ENCODE measurements around the gene PDE8B.
A peak's percentile ranks its signal among the peaks of the same experiment; 100 is the strongest.
"Not testable (repeated sequence)": the region's sequence is repeated elsewhere in the genome, so short reads cannot be mapped to it uniquely, and the experiment has no call there.

Gene PDE8B

DNA sequence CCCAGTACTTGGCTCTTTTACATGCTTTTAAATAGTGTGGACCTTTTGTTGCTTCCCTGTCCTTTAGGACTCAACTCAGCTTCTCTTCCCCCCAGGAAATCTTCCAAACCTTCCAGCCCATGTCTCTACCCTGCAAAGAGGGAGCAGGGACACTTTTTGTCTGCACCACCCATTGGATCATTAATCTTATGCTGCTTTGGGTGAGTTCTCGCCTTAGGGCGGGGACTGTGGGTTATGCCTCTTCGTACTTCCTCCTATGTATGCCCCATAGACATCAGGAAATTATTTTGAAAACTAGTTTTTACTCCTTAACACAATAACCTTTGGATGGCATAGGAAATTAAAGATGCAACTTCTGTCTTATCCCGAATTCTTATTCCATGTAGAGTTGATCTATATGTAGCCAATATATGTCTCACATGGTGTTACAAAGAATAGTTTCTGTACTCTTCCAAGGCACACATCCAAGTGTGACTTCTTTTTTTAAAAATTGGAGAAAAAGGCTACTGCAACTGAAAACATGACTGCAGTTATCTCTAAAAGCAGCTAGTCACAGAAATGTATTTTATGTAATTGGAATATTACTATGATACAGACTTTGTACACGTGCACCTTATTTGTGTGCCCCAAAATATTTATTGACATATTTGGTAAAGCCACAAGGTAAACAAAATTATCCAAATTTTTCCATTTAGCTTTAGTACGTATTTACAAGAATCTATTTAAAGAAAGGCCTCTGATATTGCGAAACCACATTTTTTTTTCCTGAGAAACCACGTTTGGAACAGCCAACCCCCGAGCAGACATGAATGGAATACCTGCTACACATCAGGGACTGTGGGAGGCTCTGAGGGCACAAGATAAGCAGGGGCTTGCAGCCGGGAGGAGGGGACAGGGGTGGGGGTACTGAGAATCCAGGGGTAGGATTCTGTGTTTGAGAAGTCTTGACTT is 148.1 kb downstream of the PDE8B start:
- in situ Hi-C loops (cut with HindIII; ENCODE audit: low pct_unique_long_range_greater_than_20kb, low sequenced_read_pairs), result no loop called here
- no peak for TF ChIP-seq JUND (IDR thresholded peaks at IDR 0.05; ENCODE audit: low read depth)
- DNase-seq (ENCODE audit: low read depth in 1 of 2, low spot score in 1 of 2), result peak in 1 of 2 experiments; percentile 5

DNA sequence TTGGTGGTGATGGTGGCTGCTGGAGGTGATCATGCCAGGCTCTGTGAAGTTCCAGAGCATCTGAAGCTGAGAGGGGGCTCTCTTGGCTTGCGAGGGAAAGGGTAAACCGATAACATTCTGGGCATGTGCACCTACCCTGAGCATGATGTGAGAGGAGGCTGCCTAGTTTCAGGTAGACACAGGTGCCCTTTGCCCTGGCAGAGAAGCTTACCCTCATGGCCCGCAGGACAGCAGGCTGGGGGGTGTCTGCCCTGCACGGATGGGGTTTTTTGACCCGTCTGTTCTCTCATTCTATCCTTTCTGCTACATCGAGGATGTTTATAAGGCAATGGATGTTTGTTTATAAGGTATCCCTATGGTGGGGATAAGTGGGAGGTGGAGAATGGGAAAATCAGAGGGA is 148.8 kb downstream of the PDE8B start:
- DNase-seq (ENCODE audit: low read depth in 1 of 2, low spot score in 1 of 2), result no peak
- TF ChIP-seq JUND (IDR thresholded peaks at IDR 0.05; ENCODE audit: low read depth), result no peak
- in situ Hi-C loops (cut with HindIII; ENCODE audit: low pct_unique_long_range_greater_than_20kb, low sequenced_read_pairs), result no loop called here

DNA sequence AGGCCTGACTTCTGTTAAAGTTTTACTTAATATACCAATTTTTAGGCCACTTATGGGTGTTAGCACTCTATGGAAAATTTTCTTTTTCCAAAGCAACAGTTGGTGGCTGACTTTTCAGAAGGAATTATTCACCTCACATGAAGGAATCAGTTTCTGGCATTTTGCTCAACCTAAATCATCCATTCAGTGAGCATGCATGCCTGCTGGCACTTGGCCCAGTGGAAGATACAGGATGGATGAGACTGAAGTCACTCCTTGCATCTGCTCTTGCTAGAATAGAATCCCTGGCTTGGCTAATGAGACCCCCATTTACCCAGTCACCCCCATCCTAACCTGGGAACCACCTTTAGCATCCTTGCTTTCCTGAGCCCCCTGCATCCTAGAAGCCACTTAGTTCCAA is 149.9 kb downstream of the PDE8B start:
- in situ Hi-C loops (cut with HindIII; ENCODE audit: low pct_unique_long_range_greater_than_20kb, low sequenced_read_pairs), result no loop called here
- no peak for DNase-seq (ENCODE audit: low read depth in 1 of 2, low spot score in 1 of 2)
- TF ChIP-seq JUND (IDR thresholded peaks at IDR 0.05; ENCODE audit: low read depth), result no peak

DNA sequence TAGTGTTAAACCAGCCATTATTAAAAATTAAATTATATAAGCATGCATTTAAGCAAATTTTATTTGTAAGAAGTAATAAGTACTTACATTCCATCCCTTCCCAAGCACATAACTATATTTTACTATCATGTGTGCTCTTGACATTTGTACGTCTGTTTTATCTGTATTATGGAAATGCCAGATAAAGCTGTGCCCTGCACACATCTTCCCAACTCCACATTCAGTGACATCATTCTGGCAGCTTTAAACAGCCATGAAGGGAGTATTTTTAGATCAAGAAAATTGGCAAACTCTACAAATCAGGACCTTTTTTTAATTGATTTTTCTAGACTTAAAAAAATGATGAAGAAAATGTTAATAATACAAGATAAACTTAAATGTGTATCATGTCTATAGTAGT is 150.5 kb downstream of the PDE8B start:
- no peak for DNase-seq (ENCODE audit: low read depth in 1 of 2, low spot score in 1 of 2)
- in situ Hi-C loops (cut with HindIII; ENCODE audit: low pct_unique_long_range_greater_than_20kb, low sequenced_read_pairs), result no loop called here
- no peak for TF ChIP-seq JUND (IDR thresholded peaks at IDR 0.05; ENCODE audit: low read depth)

DNA sequence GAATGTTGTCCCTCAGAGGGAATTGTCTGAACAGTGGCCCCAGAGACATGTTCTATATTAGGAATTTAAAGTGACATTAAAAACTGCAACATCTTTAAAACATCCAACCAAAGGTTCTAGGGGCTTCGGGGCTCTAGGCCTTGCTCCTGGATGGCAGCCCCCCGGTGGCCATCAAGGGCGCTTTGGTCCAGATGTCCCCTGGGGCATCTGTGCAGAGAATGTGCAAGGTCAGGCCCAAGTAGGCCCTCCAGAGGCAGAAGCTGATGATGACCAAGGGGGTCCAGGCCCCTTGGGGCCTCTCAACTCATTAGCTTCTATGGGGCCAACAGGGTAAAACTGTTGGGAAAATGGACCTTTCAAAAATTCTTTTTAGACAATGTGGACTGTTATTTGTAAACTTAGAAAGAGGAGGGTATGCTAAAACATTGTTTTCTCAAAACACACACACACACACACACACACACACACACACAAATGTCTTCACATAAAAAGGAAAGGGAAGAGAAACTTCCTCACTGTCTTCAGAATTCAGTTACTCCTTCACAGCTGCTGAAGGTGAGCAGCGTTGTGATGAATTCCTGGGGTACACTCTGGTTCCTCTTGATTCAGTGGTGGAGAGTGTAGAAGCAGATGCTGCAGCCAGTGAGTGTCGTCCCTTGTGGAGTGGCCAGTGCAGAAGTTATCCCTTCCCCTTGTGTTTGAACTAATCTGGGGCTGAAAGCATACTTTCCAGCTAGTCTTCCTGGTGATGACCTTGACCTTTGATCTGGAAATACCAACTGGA is 156.4 kb downstream of the PDE8B start:
- TF ChIP-seq JUND (IDR thresholded peaks at IDR 0.05; ENCODE audit: low read depth), result no peak
- in situ Hi-C loops (cut with HindIII; ENCODE audit: low pct_unique_long_range_greater_than_20kb, low sequenced_read_pairs), result no loop called here
- no peak for DNase-seq (ENCODE audit: low read depth in 1 of 2, low spot score in 1 of 2)

DNA sequence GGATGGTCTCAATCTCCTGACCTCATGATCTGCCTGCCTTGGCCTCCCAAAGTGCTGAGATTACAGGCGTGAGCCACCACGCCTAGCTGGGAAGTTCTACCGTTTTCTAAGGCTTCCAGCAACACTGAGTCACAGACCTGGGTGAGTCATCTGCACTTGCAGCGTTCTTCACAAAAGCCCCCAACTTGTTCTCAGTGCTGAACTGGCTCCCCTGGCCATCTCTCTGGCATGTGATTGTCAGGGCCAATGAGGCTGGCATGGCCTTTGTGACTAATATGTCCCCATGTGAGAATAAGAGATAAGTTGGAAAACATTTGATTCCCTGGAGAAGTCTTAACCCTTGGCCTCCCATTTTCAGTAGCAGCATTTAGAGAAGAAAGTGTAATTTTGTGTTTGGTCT is 157.3 kb downstream of the PDE8B start:
- in situ Hi-C loops (cut with HindIII; ENCODE audit: low pct_unique_long_range_greater_than_20kb, low sequenced_read_pairs), result no loop called here
- TF ChIP-seq JUND (IDR thresholded peaks at IDR 0.05; ENCODE audit: low read depth), result no peak
- no peak for DNase-seq (ENCODE audit: low read depth in 1 of 2, low spot score in 1 of 2)

DNA sequence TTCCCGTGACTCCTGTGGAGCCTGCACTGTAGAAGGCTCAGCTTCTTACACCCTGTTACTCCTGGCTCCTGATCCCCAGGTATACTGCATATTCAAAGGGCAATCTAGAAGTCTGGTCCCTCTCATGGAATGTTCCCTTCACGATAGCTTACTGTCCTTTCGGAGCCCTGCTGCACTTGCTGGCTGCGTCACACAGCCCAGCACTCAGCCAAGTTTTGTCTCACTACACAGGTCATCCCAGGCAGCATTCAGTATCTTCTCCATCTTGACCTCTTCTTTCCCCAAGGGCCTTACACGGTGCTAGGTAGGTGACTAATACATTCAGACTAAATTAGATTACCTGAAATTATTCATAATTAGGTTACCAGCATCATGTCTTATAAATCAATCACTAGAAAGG is 157.9 kb downstream of the PDE8B start:
- in situ Hi-C loops (cut with HindIII; ENCODE audit: low pct_unique_long_range_greater_than_20kb, low sequenced_read_pairs), result no loop called here
- TF ChIP-seq JUND (IDR thresholded peaks at IDR 0.05; ENCODE audit: low read depth), result no peak
- no peak for DNase-seq (ENCODE audit: low read depth in 1 of 2, low spot score in 1 of 2)

DNA sequence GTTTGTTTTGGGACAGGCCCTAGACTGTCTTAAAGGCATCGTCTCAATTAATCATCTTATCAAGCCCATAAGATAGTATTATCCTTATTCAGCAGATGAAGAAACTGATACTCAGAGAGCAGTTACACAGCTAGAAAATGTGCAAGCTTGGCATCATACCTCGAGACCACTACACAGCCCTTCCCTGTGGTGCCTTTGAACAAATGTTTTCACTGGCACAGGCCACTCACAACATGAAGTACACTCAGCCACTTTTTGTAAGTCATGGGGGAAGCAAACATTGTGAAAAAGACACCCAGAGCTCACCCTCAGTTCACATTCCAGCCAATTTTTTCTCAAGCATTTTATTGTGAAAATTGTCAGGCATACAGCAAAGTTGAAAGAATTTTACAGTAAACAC is 159.1 kb downstream of the PDE8B start:
- no peak for DNase-seq (ENCODE audit: low read depth in 1 of 2, low spot score in 1 of 2)
- no peak for TF ChIP-seq JUND (IDR thresholded peaks at IDR 0.05; ENCODE audit: low read depth)
- in situ Hi-C loops (cut with HindIII; ENCODE audit: low pct_unique_long_range_greater_than_20kb, low sequenced_read_pairs), result no loop called here

DNA sequence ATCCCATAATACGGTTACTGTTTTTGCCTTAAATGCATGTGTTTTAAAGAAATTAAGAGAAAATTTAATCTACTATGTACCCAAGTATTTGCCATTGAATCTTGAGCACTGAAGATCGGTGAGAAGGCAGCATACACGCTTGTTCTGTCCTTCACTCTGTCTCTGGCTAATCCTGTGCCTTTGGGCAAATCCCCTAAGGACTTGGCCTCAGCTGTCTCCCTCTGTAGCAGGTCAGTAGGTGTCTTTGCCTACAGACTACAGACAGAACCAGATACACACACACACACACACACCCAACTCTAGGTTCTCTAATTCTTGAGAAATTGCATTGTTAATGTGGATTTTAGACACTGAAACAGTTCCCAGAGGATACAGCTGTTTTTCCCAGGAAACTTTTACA is 164.2 kb downstream of the PDE8B start:
- in situ Hi-C loops (cut with HindIII; ENCODE audit: low pct_unique_long_range_greater_than_20kb, low sequenced_read_pairs), result no loop called here
- DNase-seq (ENCODE audit: low read depth in 1 of 2, low spot score in 1 of 2), result no peak
- no peak for TF ChIP-seq JUND (IDR thresholded peaks at IDR 0.05; ENCODE audit: low read depth)

DNA sequence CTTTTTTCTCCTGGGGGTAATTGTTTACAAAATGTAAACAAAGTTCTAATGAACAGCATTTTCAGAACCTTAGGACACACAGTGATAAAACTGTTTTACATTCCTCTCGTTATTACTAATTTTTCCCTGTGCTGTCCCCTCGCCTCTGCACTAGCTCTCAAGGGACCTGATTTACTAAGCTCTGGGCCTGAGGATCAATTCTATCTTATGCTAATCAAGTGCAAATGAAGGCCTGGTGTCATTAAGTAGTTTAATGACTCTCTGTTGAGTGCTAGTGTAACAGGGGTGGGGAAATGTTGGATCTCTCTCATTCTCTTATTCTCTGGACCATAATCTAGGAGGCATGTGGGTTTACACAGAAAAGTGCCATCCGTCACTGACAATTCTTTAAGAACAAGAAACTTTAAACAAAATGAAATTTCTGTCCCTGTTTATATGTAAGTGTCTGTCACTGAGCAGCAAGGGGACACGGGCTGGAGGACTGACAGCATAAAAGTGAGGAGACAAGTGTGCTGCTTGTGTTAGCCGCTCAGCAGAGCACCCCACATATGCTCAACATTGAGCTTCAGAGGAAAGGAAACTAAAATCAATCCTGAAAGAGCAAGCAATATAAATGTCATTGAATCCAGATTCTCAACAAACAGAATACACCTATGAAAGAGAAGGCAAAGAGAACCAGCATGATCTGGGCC is 166.3 kb downstream of the PDE8B start:
- in situ Hi-C loops (cut with HindIII; ENCODE audit: low pct_unique_long_range_greater_than_20kb, low sequenced_read_pairs), result no loop called here
- DNase-seq (ENCODE audit: low read depth in 1 of 2, low spot score in 1 of 2), result no peak
- TF ChIP-seq JUND (IDR thresholded peaks at IDR 0.05; ENCODE audit: low read depth), result no peak

DNA sequence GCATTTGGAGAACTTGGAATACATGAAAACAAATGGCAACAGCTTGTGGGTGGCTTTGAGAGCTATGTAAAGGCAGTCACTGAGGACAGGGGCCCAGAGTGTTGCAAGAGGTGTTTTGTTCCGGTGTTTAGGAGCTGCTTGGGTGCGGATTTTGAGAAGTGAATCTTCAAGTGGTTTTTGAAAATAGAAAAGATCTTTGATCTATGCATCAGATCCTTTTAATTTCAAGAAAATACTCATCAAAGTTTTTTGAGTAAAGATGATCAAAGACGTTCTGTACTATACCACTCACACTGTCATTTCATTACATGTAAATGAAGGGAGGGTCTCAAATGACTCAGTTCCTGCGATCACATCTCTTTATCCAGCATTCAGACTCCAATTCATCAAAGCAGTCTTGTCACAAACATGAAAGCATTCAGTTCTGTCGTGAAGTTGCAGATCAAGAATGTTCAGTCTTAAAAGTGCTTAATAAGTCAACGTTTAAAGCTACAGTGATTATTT is 169.1 kb downstream of the PDE8B start:
- in situ Hi-C loops (cut with HindIII; ENCODE audit: low pct_unique_long_range_greater_than_20kb, low sequenced_read_pairs), result no loop called here
- TF ChIP-seq JUND (IDR thresholded peaks at IDR 0.05; ENCODE audit: low read depth), result no peak
- DNase-seq (ENCODE audit: low read depth in 1 of 2, low spot score in 1 of 2), result peak in 1 of 2 experiments; percentile 22

DNA sequence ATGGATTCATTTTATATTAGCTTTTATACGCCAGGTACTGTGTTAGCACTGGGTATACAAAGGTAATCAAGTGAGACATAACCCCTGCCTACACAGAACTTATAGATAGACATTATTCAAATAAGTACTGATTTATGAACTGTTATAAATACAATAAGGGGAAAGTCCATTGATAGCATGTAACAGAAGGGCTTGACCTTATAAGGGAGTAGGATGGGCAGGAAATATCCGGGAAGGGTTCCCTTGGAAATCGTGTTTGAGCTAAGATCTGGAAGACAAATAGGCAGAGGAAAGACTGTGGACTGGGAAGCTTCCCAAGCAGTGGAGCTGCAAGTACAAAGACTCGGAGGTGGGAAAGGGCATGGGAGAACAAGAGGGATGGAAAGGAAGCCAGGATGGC is 170.2 kb downstream of the PDE8B start:
- no peak for DNase-seq (ENCODE audit: low read depth in 1 of 2, low spot score in 1 of 2)
- TF ChIP-seq JUND (IDR thresholded peaks at IDR 0.05; ENCODE audit: low read depth), result no peak
- in situ Hi-C loops (cut with HindIII; ENCODE audit: low pct_unique_long_range_greater_than_20kb, low sequenced_read_pairs), result no loop called here

DNA sequence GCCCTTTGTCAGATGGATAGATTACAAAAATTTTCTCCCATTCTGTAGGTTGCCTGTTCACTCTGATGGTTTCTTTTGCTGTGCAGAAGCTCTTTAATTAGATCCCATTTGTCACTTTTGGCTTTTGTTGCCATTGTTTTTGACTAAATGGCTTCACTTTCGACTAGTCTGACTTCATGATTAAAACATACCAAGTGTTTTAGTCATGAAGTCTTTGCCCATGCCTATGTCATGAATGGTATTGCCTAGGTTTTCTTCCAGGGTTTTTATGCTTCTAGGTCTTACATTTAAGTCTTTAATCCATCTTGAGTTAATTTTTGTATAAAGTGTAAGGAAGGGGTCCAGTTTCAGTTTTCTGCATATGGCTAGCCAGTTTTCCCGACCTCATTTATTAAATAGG is 172.9 kb downstream of the PDE8B start:
- in situ Hi-C loops (cut with HindIII; ENCODE audit: low pct_unique_long_range_greater_than_20kb, low sequenced_read_pairs); DNase-seq (ENCODE audit: low read depth in 1 of 2, low spot score in 1 of 2): not testable (repeated sequence)

DNA sequence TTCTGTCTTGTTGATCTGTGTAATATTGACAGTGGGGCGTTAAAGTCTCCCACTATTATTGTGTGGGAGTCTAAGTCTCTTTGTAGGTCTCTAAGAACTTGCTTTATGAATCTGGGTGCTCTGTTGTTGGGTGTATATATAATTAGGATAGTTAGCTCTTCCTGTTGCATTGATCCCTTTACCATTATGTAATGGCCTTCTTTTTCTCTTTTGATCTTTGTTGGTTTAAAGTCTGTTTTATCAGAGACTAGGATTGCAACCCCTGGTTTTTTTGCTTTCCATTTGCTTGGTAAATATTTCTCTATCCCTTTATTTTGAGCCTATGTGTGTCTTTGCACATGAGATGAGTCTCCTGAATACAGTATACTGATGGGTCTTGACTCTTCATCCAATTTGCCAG is 175.9 kb downstream of the PDE8B start:
- in situ Hi-C loops (cut with HindIII; ENCODE audit: low pct_unique_long_range_greater_than_20kb, low sequenced_read_pairs); DNase-seq (ENCODE audit: low read depth in 1 of 2, low spot score in 1 of 2): not testable (repeated sequence)

All from T47D (cell line).